Cardiac fibroblast (primary cell): ENCODE data around the gene TCF7.

Source experiments
- DNase-seq, 2 donors: peaks; one replicate each; pipeline versions ENCODE4 v3.0.0 to v3.0.0-alpha.2; 2010; ENCODE audit warnings: low read depth in 2 of 2
- H3K4me3 ChIP-seq, 2 donors: replicated peaks in 1 of 2; 1 replicate in 1 of 2; 2 replicates in 1 of 2; pipeline ENCODE4 v1.5.1; 2011; ENCODE audit warnings: low read depth in 2 of 2, low read length in 2 of 2, mild to moderate bottlenecking in 2 of 2, moderate library complexity in 1 of 2
- TF ChIP-seq, protein P1 (sequence below): IDR thresholded peaks from one replicate; pipeline ENCODE4 v1.5.1; 2011; ENCODE audit warnings: low read depth, mild to moderate bottlenecking, low read length, inconsistent platforms

Gene TCF7

DNA sequence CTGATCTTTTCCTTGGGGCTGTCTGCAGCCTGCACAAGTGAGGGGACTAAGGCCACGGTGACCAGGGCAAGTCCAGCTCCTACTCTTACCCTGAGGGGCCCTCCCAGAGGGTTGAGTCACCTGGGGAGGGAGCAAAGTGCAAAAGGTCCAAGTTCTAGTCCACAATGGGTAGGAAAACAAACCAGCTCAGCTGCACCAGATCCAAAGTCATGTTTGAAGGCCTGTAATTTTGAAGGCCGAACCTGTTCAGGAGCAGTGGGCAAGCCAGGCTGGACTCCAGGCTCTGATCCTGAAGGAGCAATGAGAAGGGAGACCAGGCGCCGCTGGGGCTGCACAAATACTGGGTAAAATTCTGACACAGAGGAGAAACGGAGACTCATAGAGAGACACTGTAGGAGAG lies 15.8 kb upstream of the TCF7 start:
- TF ChIP-seq, protein P1, sequence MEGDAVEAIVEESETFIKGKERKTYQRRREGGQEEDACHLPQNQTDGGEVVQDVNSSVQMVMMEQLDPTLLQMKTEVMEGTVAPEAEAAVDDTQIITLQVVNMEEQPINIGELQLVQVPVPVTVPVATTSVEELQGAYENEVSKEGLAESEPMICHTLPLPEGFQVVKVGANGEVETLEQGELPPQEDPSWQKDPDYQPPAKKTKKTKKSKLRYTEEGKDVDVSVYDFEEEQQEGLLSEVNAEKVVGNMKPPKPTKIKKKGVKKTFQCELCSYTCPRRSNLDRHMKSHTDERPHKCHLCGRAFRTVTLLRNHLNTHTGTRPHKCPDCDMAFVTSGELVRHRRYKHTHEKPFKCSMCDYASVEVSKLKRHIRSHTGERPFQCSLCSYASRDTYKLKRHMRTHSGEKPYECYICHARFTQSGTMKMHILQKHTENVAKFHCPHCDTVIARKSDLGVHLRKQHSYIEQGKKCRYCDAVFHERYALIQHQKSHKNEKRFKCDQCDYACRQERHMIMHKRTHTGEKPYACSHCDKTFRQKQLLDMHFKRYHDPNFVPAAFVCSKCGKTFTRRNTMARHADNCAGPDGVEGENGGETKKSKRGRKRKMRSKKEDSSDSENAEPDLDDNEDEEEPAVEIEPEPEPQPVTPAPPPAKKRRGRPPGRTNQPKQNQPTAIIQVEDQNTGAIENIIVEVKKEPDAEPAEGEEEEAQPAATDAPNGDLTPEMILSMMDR, result no peak
- H3K4me3 ChIP-seq, result no peak overlapping the region
- DNase-seq, result no peak

DNA sequence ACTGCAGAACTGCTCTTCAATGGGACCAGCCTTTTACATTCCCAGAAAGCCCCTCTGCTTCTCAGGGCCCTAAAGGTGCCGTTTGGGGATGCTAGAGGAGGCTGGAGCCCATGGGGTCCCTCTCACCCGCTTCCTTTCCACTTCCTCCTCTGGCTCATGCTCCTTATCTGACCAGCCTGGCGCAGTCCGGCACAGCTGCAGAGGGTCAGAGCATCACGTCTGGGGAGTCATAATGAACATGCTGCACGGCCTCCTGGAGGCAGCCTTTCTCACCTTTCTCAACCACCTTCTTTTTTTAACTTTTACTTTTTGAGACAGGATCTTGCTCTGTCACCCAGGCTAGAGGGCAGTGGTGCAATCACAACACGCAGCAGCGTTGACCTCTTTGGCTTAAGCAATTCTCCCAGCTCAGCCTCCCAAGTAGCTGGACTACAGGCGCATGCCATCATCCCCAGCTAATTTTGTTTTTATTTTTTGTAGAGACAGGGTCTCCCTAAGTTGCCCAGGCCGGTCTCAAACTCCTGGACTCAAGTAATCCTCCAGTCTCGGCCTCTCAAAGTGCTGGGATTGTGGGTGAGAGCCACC lies 15.1 kb upstream of the TCF7 start:
- no peak for DNase-seq
- no peak overlapping the region for H3K4me3 ChIP-seq
- TF ChIP-seq, protein P1, result no peak

DNA sequence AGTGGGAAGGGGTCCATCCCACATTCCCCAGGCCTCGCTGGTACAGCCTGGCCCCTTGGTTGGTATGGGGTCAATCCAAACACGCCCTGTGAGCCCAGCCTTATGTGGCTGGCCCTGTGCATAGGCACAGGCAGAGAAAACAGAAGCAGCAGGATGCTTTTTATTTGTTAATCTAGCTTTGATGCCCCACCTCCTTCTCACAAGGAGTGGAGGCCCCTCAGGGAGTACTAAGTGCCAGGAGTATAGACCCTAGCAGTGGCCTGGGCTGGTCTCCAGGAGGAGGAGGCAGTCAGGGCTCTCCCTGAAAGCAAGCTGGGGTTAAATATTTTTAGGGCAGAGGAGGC lies 14.6 kb upstream of the TCF7 start:
- H3K4me3 ChIP-seq, result no peak overlapping the region
- TF ChIP-seq, protein P1, result no peak
- DNase-seq, result no peak

DNA sequence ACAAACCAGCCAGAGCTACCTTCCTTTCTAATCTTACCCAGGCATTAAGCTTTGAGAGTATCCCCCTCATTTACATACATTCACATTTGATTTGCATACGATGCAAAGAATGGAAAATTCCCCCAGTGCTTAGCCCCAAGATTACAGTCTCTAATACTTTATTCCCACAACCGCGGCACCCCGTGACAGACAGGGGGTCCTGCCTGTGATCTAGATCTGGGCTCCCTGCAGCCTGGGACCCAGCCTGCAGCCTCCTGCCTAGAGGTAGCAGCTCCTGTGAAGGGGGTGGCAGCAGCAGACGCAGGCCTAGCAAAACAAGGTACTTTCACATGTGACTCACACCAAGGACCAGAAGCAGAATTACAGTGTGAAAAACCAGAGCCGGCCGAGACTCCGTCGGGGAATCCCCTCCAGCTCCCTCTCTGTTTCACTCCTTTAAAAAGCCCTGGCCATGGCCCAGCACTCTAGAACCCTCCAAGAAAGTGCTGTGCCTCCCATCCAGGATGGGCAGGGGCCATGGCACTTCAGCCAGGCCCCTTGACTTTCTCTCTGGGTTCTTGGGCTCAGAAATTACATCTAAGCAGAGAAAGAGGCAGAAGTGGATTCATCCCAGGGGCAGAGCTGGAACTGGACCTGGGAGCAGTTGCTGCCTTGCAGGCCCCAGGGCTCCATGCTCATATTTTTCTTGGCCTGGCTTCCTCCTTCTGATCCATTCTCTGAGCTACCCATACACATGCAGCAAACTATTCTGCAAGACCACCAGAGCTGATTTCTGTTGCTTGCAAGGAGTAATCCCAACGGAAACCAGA lies 14.0 kb upstream of the TCF7 start:
- no peak overlapping the region for H3K4me3 ChIP-seq
- peak; percentile 60 to 86 for DNase-seq
- TF ChIP-seq, protein P1, result no peak

DNA sequence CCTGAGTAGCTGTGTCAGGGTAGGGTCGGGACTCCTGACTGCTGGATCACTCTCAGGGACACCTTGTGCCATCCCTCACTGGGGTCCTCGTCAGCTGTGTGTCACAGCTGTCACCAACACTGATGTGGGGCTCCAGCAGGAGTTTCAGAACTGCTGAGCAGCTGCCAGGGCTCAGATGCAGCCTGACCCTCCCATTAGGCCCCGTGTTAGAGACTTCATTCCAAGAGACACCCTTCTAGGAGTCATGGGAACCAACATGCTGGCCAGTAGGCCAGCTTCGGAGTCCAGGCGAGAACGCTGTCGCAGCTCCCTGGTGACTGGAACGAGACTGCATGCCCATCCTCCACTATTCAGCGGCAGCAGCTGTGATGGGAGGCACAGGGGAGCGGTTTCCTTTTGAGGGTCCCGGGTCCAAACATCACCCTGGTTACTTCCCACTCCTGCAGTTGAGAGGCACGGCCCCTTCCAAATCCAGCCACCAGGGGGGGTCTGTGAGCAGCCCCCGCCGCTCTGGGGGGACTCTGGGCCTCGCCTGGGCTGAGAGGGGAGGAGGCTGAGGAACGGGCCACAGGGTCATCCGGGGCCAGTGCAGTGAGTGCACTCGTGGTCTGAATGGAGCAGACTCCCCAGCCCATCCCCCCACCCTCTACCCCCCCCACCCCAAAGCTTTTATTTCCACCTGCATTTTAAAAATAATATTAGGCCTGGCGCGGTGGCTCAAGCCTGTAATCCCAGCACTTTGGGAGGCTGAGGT lies 12.6 kb upstream of the TCF7 start:
- H3K4me3 ChIP-seq, result no peak overlapping the region
- peak; percentile 38 for DNase-seq
- TF ChIP-seq, protein P1, result peak; percentile 94

DNA sequence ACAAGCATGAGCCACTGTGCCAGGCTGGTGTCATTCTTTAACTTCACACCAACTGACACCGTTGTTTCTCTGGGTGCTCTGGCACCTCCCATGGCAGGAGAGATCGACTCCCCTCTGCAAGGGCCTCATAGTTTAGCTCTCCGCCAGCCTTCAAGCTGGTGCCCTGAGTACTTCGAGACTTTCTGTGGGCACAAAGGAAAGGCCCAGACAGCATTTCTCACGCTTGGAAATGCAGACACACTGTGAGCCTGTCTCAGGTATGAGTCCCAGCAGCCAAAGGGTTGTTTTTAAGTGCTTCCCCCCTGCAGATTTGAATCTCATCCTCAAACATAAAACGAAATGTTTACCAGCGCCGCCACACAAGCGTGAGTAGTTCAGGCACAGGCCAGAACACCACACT lies 11.1 kb upstream of the TCF7 start:
- H3K4me3 ChIP-seq, result no peak overlapping the region
- TF ChIP-seq, protein P1, result no peak
- no peak for DNase-seq
